HEK293 (cell line): ENCODE results near the gene TET2.

Source experiments
- BCL11A ChIP-seq: fragments of 450-650 bp; formaldehyde crosslinking; IDR thresholded peaks from 2 replicates; pipeline ENCODE4 v1.5.1; 2016; ENCODE audit warnings: low read depth, missing biosample characterization, missing genetic modification characterization
- GLI4 ChIP-seq: fragments of 450-650 bp; formaldehyde crosslinking; IDR thresholded peaks from 2 replicates; pipeline ENCODE4 v1.5.1; 2016; ENCODE audit warnings: missing biosample characterization, missing genetic modification characterization
- HOXA7 ChIP-seq: sonication (generic); formaldehyde crosslinking; IDR thresholded peaks from 2 replicates; pipeline ENCODE4 v1.8.1; 2022; ENCODE audit warnings: missing genetic modification reagents, borderline replicate concordance
- KLF7 ChIP-seq: fragments of 450-650 bp; formaldehyde crosslinking; IDR thresholded peaks from 2 replicates; pipeline ENCODE4 v1.5.1; 2016; ENCODE audit warnings: missing biosample characterization, missing genetic modification characterization, borderline replicate concordance
- REPIN1 ChIP-seq: fragments of 450-650 bp; formaldehyde crosslinking; IDR thresholded peaks from 2 replicates; pipeline ENCODE4 v1.5.1; 2017; ENCODE audit warnings: missing biosample characterization, missing genetic modification characterization, low read depth
- YY1 ChIP-seq: fragments of 450-650 bp; formaldehyde crosslinking; IDR thresholded peaks from 2 replicates; pipeline ENCODE4 v1.5.1; 2018; ENCODE audit warnings: missing biosample characterization, missing genetic modification characterization
- ZBTB1 ChIP-seq: fragments of 450-650 bp; formaldehyde crosslinking; IDR thresholded peaks from 2 replicates; pipeline ENCODE4 v1.5.1; 2016; ENCODE audit warnings: missing biosample characterization, missing genetic modification characterization
- ZBTB21 ChIP-seq: fragments of 450-650 bp; formaldehyde crosslinking; IDR thresholded peaks from 2 replicates; pipeline ENCODE4 v1.5.1; 2017; ENCODE audit warnings: missing biosample characterization, missing genetic modification characterization
- ZNF274 ChIP-seq, 2 experiments: fragments of 200-500 bp in 1 of 2; fragments of 450-650 bp in 1 of 2; sonication (Bioruptor generic) in 1 of 2; formaldehyde crosslinking in 1 of 2; IDR thresholded peaks; 2 replicates each; pipeline versions ENCODE4 v1.5.1 to v1.6.1; 2014 to 2016; ENCODE audit warnings: borderline replicate concordance in 1 of 2, inconsistent platforms in 1 of 2, low read length in 1 of 2, missing biosample characterization in 1 of 2, missing genetic modification characterization in 1 of 2
- TF ChIP-seq, protein P1 (sequence below): fragments of 450-650 bp; formaldehyde crosslinking; IDR thresholded peaks from 2 replicates; pipeline ENCODE4 v1.5.1; 2016; ENCODE audit warnings: missing biosample characterization, missing genetic modification characterization
- TF ChIP-seq, protein P2 (sequence below): fragments of 450-650 bp; formaldehyde crosslinking; conservative IDR thresholded peaks from 2 replicates; pipeline ENCODE4 v1.5.1; 2016; ENCODE audit warnings: low read depth, missing biosample characterization, missing genetic modification characterization
- TF ChIP-seq, protein P3 (sequence below): fragments of 450-650 bp; formaldehyde crosslinking; IDR thresholded peaks from 2 replicates; pipeline ENCODE4 v1.5.1; 2016; ENCODE audit warnings: missing biosample characterization, missing genetic modification characterization
- TF ChIP-seq, protein P4 (sequence below): fragments of 450-650 bp; formaldehyde crosslinking; IDR thresholded peaks from 2 replicates; pipeline ENCODE4 v1.5.0; 2017; ENCODE audit warnings: missing biosample characterization, missing genetic modification characterization, borderline replicate concordance

DNA sequence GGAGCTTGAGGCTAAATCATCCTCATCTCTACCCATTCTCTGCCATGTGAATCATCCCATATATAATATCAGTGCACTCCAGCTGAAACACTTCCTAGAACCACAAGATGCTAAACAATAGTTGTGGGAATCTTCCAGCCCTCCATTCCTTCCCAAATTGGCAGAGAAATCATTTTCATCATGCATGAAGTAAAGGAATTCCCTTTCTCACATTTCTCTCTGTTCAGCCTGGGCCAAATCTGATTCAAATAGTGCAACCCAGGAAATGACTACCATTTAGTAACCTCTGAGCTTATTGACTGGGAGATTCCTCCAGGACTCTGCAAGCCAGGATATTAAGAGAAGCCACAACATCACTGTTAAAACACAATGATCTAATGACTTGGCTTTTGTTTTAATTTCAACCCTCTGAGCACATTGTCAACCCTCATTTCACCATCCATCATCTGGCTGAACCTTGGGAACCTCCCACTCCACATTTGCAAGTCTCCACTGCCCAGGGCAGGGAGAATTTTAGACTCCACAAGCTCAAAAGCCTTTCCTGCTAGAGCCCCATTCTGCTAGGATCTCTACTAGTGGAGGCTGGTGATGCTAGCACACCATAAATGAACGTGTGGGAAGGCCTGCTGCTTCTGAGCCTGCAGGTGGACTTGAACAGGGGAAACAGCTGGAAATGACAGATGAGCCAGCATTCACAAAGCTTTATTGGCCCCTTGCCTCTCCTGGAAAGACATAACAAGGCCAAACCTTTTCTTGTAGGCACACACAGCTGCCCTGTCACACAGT, 133.9 kb downstream of the TET2 start:
- TF ChIP-seq YY1 (tag by site-specific recombination) = no peak
- TF ChIP-seq KLF7 (tag by site-specific recombination) = no peak
- TF ChIP-seq, protein P1, sequence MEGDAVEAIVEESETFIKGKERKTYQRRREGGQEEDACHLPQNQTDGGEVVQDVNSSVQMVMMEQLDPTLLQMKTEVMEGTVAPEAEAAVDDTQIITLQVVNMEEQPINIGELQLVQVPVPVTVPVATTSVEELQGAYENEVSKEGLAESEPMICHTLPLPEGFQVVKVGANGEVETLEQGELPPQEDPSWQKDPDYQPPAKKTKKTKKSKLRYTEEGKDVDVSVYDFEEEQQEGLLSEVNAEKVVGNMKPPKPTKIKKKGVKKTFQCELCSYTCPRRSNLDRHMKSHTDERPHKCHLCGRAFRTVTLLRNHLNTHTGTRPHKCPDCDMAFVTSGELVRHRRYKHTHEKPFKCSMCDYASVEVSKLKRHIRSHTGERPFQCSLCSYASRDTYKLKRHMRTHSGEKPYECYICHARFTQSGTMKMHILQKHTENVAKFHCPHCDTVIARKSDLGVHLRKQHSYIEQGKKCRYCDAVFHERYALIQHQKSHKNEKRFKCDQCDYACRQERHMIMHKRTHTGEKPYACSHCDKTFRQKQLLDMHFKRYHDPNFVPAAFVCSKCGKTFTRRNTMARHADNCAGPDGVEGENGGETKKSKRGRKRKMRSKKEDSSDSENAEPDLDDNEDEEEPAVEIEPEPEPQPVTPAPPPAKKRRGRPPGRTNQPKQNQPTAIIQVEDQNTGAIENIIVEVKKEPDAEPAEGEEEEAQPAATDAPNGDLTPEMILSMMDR (tag by site-specific recombination) = no peak
- TF ChIP-seq BCL11A (tag by site-specific recombination) = no peak
- TF ChIP-seq, protein P2, sequence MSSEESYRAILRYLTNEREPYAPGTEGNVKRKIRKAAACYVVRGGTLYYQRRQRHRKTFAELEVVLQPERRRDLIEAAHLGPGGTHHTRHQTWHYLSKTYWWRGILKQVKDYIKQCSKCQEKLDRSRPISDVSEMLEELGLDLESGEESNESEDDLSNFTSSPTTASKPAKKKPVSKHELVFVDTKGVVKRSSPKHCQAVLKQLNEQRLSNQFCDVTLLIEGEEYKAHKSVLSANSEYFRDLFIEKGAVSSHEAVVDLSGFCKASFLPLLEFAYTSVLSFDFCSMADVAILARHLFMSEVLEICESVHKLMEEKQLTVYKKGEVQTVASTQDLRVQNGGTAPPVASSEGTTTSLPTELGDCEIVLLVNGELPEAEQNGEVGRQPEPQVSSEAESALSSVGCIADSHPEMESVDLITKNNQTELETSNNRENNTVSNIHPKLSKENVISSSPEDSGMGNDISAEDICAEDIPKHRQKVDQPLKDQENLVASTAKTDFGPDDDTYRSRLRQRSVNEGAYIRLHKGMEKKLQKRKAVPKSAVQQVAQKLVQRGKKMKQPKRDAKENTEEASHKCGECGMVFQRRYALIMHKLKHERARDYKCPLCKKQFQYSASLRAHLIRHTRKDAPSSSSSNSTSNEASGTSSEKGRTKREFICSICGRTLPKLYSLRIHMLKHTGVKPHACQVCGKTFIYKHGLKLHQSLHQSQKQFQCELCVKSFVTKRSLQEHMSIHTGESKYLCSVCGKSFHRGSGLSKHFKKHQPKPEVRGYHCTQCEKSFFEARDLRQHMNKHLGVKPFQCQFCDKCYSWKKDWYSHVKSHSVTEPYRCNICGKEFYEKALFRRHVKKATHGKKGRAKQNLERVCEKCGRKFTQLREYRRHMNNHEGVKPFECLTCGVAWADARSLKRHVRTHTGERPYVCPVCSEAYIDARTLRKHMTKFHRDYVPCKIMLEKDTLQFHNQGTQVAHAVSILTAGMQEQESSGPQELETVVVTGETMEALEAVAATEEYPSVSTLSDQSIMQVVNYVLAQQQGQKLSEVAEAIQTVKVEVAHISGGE (tag by site-specific recombination) = no peak
- TF ChIP-seq, protein P3, sequence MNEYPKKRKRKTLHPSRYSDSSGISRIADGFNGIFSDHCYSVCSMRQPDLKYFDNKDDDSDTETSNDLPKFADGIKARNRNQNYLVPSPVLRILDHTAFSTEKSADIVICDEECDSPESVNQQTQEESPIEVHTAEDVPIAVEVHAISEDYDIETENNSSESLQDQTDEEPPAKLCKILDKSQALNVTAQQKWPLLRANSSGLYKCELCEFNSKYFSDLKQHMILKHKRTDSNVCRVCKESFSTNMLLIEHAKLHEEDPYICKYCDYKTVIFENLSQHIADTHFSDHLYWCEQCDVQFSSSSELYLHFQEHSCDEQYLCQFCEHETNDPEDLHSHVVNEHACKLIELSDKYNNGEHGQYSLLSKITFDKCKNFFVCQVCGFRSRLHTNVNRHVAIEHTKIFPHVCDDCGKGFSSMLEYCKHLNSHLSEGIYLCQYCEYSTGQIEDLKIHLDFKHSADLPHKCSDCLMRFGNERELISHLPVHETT (tag by site-specific recombination) = no peak
- no peak for TF ChIP-seq ZBTB21 (tag by site-specific recombination)
- no peak for TF ChIP-seq REPIN1 (tag by site-specific recombination)
- TF ChIP-seq, protein P4, sequence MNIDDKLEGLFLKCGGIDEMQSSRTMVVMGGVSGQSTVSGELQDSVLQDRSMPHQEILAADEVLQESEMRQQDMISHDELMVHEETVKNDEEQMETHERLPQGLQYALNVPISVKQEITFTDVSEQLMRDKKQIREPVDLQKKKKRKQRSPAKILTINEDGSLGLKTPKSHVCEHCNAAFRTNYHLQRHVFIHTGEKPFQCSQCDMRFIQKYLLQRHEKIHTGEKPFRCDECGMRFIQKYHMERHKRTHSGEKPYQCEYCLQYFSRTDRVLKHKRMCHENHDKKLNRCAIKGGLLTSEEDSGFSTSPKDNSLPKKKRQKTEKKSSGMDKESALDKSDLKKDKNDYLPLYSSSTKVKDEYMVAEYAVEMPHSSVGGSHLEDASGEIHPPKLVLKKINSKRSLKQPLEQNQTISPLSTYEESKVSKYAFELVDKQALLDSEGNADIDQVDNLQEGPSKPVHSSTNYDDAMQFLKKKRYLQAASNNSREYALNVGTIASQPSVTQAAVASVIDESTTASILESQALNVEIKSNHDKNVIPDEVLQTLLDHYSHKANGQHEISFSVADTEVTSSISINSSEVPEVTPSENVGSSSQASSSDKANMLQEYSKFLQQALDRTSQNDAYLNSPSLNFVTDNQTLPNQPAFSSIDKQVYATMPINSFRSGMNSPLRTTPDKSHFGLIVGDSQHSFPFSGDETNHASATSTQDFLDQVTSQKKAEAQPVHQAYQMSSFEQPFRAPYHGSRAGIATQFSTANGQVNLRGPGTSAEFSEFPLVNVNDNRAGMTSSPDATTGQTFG (tag by site-specific recombination) = no peak
- no peak for TF ChIP-seq ZNF274 (IDR thresholded peaks at IDR 0.05; ENCODE audit: low read length)
- no peak for TF ChIP-seq ZNF274 (tag by site-specific recombination; IDR thresholded peaks at IDR 0.05; ENCODE audit: borderline replicate concordance)
- TF ChIP-seq HOXA7 (CRISPR knock-in tag) = no peak
- no peak for TF ChIP-seq ZBTB1 (tag by site-specific recombination)
- TF ChIP-seq GLI4 (tag by site-specific recombination) = no peak
